ENCODE data around the gene VWC2L. TPM values are rescaled to one million over a fixed set of nuclear protein-coding genes. Genes with fewer than 3 reads are reported as not detected.

VWC2L gene
- total and polyA plus RNA-seq, 2 of the 8 experiments (the other 6 are each of a cell fraction or from before 2014, with no cell fraction given), result not detected

DNA sequence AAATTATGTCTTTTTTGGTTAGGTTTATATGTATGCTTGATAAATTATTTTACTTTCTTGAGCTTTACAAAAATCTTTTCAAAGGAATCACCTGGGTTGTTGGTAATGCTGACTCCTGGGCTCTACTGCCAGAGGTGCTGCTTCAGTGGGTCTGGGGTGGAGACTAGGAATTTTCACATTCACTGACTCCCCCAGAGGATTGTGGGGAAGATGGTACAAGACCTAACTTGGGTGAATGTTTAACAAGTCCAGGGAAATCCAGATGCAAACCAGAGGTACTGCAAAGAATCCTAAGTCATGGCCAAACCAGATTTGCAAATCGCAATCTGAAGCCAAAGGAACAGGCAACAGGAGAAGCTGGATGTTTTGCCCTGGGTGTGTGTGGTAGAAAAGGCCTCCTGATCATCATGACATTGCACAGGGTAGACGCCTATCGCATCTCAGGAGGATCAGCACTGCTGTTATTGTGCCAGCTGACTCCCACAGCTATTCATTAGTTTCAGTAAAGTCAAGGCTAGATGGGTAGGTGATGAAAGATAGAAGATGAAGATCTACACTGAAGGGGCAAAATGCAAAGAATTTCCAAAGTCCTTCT is 213.4 kb downstream of the VWC2L start:
- FAIRE-seq, result no peak
- CTCF ChIA-PET (ENCODE audit: partially characterized antibody), result interaction anchor here (1.3 kb wide), 1 partner anchor 15 kb away, joined by 4 read pairs; no protein-coding TSS in a partner anchor
- 96% methylated on average over 3 of the region's 3 CpGs; no CpG with 5 or more reads in 1 of the 2 experiments for WGBS, 2 experiments (ENCODE audit: extremely low coverage in 1 of 2, insufficient coverage in 1 of 2, insufficient read length in 1 of 2, insufficient replicate concordance in 2 of 2, low coverage in 1 of 2, low lambda C conversion rate in 2 of 2, missing lambda C conversion rate in 1 of 2)

More for the DNA sequence above, 213.4 kb downstream of the VWC2L start:
- Histone ChIP-seq H4K8ac (ENCODE audit: extremely low read depth, insufficient read depth, low read length) (no peak overlapping the region), H3K4ac (replicated peaks; ENCODE audit: insufficient read length, low read depth, low read length) (no peak overlapping the region), H3K56ac (replicated peaks; ENCODE audit: insufficient read length, low read depth, low read length) (no peak overlapping the region), H3K27me3 (replicated peaks in 1 of 4; ENCODE audit: control insufficient read depth in 3 of 4, extremely low read depth in 1 of 4, insufficient read depth in 3 of 4, low read length in 3 of 4) (no peaks in the 10 kb centered on the region), H2BK20ac (ENCODE audit: low read length) (no peak overlapping the region), H2BK15ac (ENCODE audit: low read length) (no peak overlapping the region), H3K79me2 (ENCODE audit: control insufficient read depth in 1 of 2, insufficient read depth in 2 of 2, low read length in 2 of 2) (no peaks in the 10 kb centered on the region), H2BK12ac (ENCODE audit: low read depth, low read length) (no peak overlapping the region), H3K23ac (ENCODE audit: insufficient read length) (no peak overlapping the region), H3K14ac (ENCODE audit: insufficient read length) (no peak overlapping the region), H3K4me3 (ENCODE audit: extremely low read depth in 1 of 4, insufficient read depth in 2 of 4, low read depth in 3 of 4, low read length in 4 of 4) (no peak overlapping the region), H2BK120ac (replicated peaks; ENCODE audit: low read depth, low read length) (no peak overlapping the region), H4K91ac (replicated peaks; ENCODE audit: insufficient read length, low read length) (no peak overlapping the region), H4K5ac (ENCODE audit: insufficient read length, low read depth, low read length) (no peak overlapping the region), H4K20me1 (replicated peaks in 1 of 2; ENCODE audit: control insufficient read depth in 1 of 2, insufficient read depth in 2 of 2, low read length in 2 of 2) (no peaks in the 10 kb centered on the region), H2AFZ (ENCODE audit: low read length) (no peak overlapping the region), H3K36me3 (ENCODE audit: control insufficient read depth in 2 of 4, insufficient read depth in 4 of 4, low read length in 3 of 4) (no peaks in the 10 kb centered on the region), H3K4me2 (ENCODE audit: insufficient read depth in 1 of 2, low read depth in 2 of 2, low read length in 2 of 2) (no peak overlapping the region), H3K4me1 (replicated peaks in 1 of 4; ENCODE audit: control insufficient read depth in 3 of 4, insufficient read depth in 4 of 4, low read length in 3 of 4) (no peaks in the 10 kb centered on the region), H3K27ac (ENCODE audit: low read depth, low read length) (no peak overlapping the region), H3K79me1 (ENCODE audit: low read depth, low read length) (no peaks in the 10 kb centered on the region), H2AK5ac (ENCODE audit: low read depth, low read length) (no peak overlapping the region), H3K9me3 (ENCODE audit: insufficient read depth in 2 of 2, low read depth in 1 of 2, low read length in 1 of 2) (no peaks in the 10 kb centered on the region), H3K18ac (ENCODE audit: extremely low read depth, low read length) (no peak overlapping the region), H3K23me2 (ENCODE audit: low read depth, low read length) (no peaks in the 10 kb centered on the region), H3K9ac (replicated peaks in 1 of 4; ENCODE audit: extremely low read depth in 1 of 4, low read depth in 3 of 4, low read length in 3 of 4) (no peak overlapping the region), H2BK5ac (ENCODE audit: low read depth, low read length) (no peak overlapping the region)
- TF ChIP-seq POLR2AphosphoS5 (IDR thresholded peaks at IDR 0.05; ENCODE audit: low read depth, low read length) (no peak), CBX5 (IDR thresholded peaks at IDR 0.05; ENCODE audit: low read depth, low read length) (no peak), EP300 (IDR thresholded peaks at IDR 0.05; ENCODE audit: borderline replicate concordance in 1 of 2, low read depth in 2 of 2, low read length in 2 of 2) (no peak), RAD21 (IDR thresholded peaks at IDR 0.05 in 1 of 2, conservative IDR thresholded peaks at IDR 0.05 in 1 of 2; ENCODE audit: low read depth in 2 of 2, low read length in 2 of 2) (no peak), GABPA (IDR thresholded peaks at IDR 0.05; ENCODE audit: borderline replicate concordance, insufficient read depth, low read length) (no peak), CTBP2 (IDR thresholded peaks at IDR 0.05; ENCODE audit: borderline replicate concordance, insufficient read depth, insufficient read length, low read length) (no peak), YY1 (IDR thresholded peaks at IDR 0.05; ENCODE audit: low read depth, low read length) (no peak), TBP (IDR thresholded peaks at IDR 0.05; ENCODE audit: low read depth, low read length) (no peak), SIX5 (IDR thresholded peaks at IDR 0.05; ENCODE audit: low read depth, low read length) (no peak), TAF7 (optimal IDR thresholded peaks at IDR 0.05; ENCODE audit: borderline replicate concordance, low read depth, low read length) (no peak)
- DNase-seq (ENCODE audit: low read depth in 1 of 2, low spot score in 2 of 2), result no peak
- POLR2A ChIA-PET (ENCODE audit: partially characterized antibody), result no interaction called here

Measured in H1 (cell line).